ENCODE data around the gene SLC23A2.

DNA sequence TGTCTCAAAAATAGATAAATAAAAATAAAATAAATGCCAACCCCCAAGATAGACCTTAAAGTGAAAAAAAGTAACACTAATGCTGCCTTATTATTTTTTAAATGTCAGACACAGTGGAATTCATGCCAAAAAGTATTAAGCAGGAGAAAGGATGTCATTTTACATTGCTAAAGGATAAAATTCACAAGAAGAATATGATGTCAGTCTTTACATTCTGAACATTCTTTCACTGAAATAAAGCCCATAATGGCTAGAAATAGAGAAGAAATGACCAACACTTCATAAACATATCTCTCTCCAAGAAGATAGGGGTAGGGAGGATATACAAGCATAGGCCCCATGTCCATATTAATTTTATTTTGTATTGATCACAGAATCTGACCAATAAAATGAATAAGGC, 47.4 kb downstream of the SLC23A2 start:
- TF ChIP-seq CTCF (IDR thresholded peaks at IDR 0.05) = no peak
- TF ChIP-seq EP300 (IDR thresholded peaks at IDR 0.05) = no peak
- TF ChIP-seq POLR2A (IDR thresholded peaks at IDR 0.05) = no peak
- no peak for TF ChIP-seq POLR2AphosphoS5 (IDR thresholded peaks at IDR 0.05)

Data from stomach (tissue), 4 donors.